Neural cell (in vitro differentiated cells): Measurements from ENCODE around the gene FANCC. TPM values are rescaled to one million over a fixed set of nuclear protein-coding genes. Genes with fewer than 3 reads are reported as not detected.

Experiments used
- H2AFZ ChIP-seq: fragments of 200-600, 300-800 bp; sonication (generic), shearing (Covaris generic); 2 replicates; pipeline ENCODE4 v1.6.0; 2014; ENCODE audit warnings: low read depth, mild to moderate bottlenecking, antibody characterized with exemption, low read length, moderate library complexity
- H3F3A ChIP-seq: fragments of 200-600 bp; shearing (Covaris generic); 2 replicates; pipeline ENCODE4 v1.6.1; 2016; ENCODE audit warnings: mild to moderate bottlenecking, moderate library complexity, mixed read lengths, antibody characterized with exemption, low read length; ENCODE audit not compliant: insufficient read depth, poor library complexity, severe bottlenecking
- H3K27ac ChIP-seq: fragments of 200-600, 300-800 bp; sonication (generic), shearing (Covaris generic); 2 replicates; pipeline ENCODE4 v1.5.1; 2014; ENCODE audit warnings: mild to moderate bottlenecking, low read length, moderate library complexity
- H3K27me3 ChIP-seq: fragments of 300-800, 200-600 bp; sonication (generic), shearing (Covaris generic); 2 replicates; pipeline ENCODE4 v1.6.0; 2014; ENCODE audit warnings: mild to moderate bottlenecking, low read depth, low read length, moderate library complexity; ENCODE audit not compliant: insufficient read depth
- H3K36me3 ChIP-seq: fragments of 300-800, 200-600 bp; sonication (generic), shearing (Covaris generic); 2 replicates; pipeline ENCODE4 v1.5.1; 2014; ENCODE audit warnings: mild to moderate bottlenecking, antibody characterized with exemption, low read length, moderate library complexity; ENCODE audit not compliant: insufficient read depth
- H3K4me2 ChIP-seq: fragments of 300-800, 200-600 bp; sonication (generic), shearing (Covaris generic); 2 replicates; pipeline ENCODE4 v1.6.0; 2014; ENCODE audit warnings: mild to moderate bottlenecking, low read length
- H3K4me3 ChIP-seq: fragments of 300-800, 200-600 bp; sonication (generic), shearing (Covaris generic); 2 replicates; pipeline ENCODE4 v1.5.1; 2014; ENCODE audit warnings: mild to moderate bottlenecking, low read length, moderate library complexity
- H3K79me2 ChIP-seq: fragments of 200-600 bp; shearing (Covaris generic); replicated peaks from 2 replicates; pipeline ENCODE4 v1.6.0; 2014; ENCODE audit warnings: mild to moderate bottlenecking, low read length, moderate library complexity; ENCODE audit not compliant: insufficient read depth
- H3K9ac ChIP-seq: fragments of 300-800, 200-600 bp; sonication (generic), shearing (Covaris generic); 2 replicates; pipeline ENCODE4 v1.6.1; 2016; ENCODE audit warnings: mild to moderate bottlenecking, low read length, mixed read lengths
- H3K9me2 ChIP-seq: fragments of 200-600 bp; shearing (Covaris generic); 2 replicates; pipeline ENCODE4 v1.6.1; 2016; ENCODE audit warnings: mild to moderate bottlenecking, low read length, mixed read lengths; ENCODE audit not compliant: insufficient read depth
- H3K9me3 ChIP-seq: fragments of 200-600, 300-800 bp; sonication (generic), shearing (Covaris generic); 2 replicates; pipeline ENCODE4 v1.6.1; 2016; ENCODE audit warnings: mild to moderate bottlenecking, mixed run types, low read length, moderate library complexity, mixed read lengths
- H4K20me1 ChIP-seq: fragments of 200-600 bp; shearing (Covaris generic); 2 replicates; pipeline ENCODE4 v1.6.1; 2016; ENCODE audit warnings: mild to moderate bottlenecking, mixed run types; ENCODE audit not compliant: insufficient read depth
- EP300 ChIP-seq: fragments of 450-650 bp; conservative IDR thresholded peaks from 2 replicates; pipeline ENCODE4 v1.6.1; 2014; ENCODE audit warnings: antibody characterized with exemption, mild to moderate bottlenecking, moderate library complexity; ENCODE audit not compliant: poor library complexity, severe bottlenecking
- EZH2 ChIP-seq: fragments of 200-600, 300-800 bp; shearing (Covaris generic), sonication (generic); IDR thresholded peaks from 2 replicates; pipeline ENCODE4 v1.6.1; 2014; ENCODE audit warnings: antibody characterized with exemption, low read length, borderline replicate concordance, mild to moderate bottlenecking; ENCODE audit not compliant: insufficient read depth, poor library complexity, severe bottlenecking
- MXI1 ChIP-seq: fragments of 450-650 bp; conservative IDR thresholded peaks from 2 replicates; pipeline ENCODE4 v1.6.1; 2014; ENCODE audit warnings: antibody characterized with exemption, mild to moderate bottlenecking; ENCODE audit not compliant: poor library complexity, severe bottlenecking
- POLR2AphosphoS5 ChIP-seq: IDR thresholded peaks from 2 replicates; pipeline ENCODE4 v1.6.1; 2012
- RAD21 ChIP-seq: fragments of 450-650 bp; conservative IDR thresholded peaks from 2 replicates; pipeline ENCODE4 v1.6.1; 2014; ENCODE audit warnings: antibody characterized with exemption, mild to moderate bottlenecking, moderate library complexity
- SMC3 ChIP-seq: fragments of 450-650 bp; conservative IDR thresholded peaks from 2 replicates; pipeline ENCODE4 v1.6.1; 2014; ENCODE audit warnings: antibody characterized with exemption, mild to moderate bottlenecking, moderate library complexity; ENCODE audit not compliant: poor library complexity
- TAF1 ChIP-seq: IDR thresholded peaks from 2 replicates; pipeline ENCODE4 v1.6.1; 2012; ENCODE audit warnings: low read depth
- polyA plus RNA-seq: library from polyadenylated mRNA; depleted of rRNA; stranded (reverse); fragments of >200 nt; gene quantifications from 2 replicates; pipeline ENCODE4 v1.2.3, GENCODE V29; 2014
- TF ChIP-seq, protein P1 (sequence below): IDR thresholded peaks from 2 replicates; pipeline ENCODE4 v1.6.1; 2012; ENCODE audit warnings: borderline replicate concordance
- TF ChIP-seq, protein P2 (sequence below): fragments of 450-650 bp; IDR thresholded peaks from 2 replicates; pipeline ENCODE4 v1.5.1; 2014; ENCODE audit warnings: antibody characterized with exemption, mild to moderate bottlenecking, moderate library complexity; ENCODE audit not compliant: poor library complexity, severe bottlenecking

FANCC gene
- polyA plus RNA-seq, 1 donor from 2014 or later = 9.7 TPM

DNA sequence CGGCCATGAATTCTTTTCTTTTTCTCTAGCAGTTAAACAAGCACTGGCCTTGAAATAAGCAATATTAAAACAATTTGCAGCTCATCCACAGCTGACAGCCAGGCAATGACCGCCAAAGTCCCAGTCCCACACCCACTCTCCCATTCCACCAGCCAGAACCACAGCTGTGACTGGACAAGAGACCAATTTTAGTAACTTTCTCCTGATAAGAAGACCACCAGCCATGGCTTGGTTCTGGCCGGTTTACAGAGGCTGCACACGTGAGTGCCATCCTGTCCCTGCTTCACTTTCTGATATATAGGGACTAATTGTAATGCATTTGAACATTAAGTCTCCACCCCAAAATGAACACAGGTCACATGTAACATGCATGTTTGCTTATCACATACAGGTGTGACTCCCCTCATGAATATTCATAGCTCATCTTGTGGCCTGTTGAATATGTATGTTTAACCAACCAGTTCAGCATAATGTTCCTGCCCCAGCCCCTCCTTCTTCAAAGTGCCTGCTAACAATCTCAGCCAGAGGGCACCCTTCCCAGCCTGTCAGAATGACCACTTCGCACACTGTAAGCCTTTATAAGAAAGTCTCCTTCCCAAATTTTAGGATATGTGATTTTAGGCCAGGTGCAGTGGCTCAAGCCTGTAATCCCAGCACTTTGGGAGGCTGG, 23.9 kb upstream of the FANCC start:
- Histone ChIP-seq H3K27me3 (no peaks in the 10 kb centered on the region), H3K4me2 (no peak overlapping the region), H3K27ac (no peak overlapping the region), H3K4me3 (no peak overlapping the region), H4K20me1 (no peaks in the 10 kb centered on the region), H3K9me2 (no peaks in the 10 kb centered on the region), H3K9ac (no peak overlapping the region), H3K36me3 (no peaks in the 10 kb centered on the region), H3K79me2 (no peaks in the 10 kb centered on the region), H3F3A (no peaks in the 10 kb centered on the region), H3K9me3 (no peaks in the 10 kb centered on the region), H2AFZ (no peak overlapping the region)
- TF ChIP-seq, protein P1, sequence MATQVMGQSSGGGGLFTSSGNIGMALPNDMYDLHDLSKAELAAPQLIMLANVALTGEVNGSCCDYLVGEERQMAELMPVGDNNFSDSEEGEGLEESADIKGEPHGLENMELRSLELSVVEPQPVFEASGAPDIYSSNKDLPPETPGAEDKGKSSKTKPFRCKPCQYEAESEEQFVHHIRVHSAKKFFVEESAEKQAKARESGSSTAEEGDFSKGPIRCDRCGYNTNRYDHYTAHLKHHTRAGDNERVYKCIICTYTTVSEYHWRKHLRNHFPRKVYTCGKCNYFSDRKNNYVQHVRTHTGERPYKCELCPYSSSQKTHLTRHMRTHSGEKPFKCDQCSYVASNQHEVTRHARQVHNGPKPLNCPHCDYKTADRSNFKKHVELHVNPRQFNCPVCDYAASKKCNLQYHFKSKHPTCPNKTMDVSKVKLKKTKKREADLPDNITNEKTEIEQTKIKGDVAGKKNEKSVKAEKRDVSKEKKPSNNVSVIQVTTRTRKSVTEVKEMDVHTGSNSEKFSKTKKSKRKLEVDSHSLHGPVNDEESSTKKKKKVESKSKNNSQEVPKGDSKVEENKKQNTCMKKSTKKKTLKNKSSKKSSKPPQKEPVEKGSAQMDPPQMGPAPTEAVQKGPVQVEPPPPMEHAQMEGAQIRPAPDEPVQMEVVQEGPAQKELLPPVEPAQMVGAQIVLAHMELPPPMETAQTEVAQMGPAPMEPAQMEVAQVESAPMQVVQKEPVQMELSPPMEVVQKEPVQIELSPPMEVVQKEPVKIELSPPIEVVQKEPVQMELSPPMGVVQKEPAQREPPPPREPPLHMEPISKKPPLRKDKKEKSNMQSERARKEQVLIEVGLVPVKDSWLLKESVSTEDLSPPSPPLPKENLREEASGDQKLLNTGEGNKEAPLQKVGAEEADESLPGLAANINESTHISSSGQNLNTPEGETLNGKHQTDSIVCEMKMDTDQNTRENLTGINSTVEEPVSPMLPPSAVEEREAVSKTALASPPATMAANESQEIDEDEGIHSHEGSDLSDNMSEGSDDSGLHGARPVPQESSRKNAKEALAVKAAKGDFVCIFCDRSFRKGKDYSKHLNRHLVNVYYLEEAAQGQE = no peak
- TF ChIP-seq EZH2 (no peak), MXI1 (no peak), TAF1 (no peak), RAD21 (no peak), EP300 (no peak), SMC3 (no peak), POLR2AphosphoS5 (no peak)
- TF ChIP-seq, protein P2, sequence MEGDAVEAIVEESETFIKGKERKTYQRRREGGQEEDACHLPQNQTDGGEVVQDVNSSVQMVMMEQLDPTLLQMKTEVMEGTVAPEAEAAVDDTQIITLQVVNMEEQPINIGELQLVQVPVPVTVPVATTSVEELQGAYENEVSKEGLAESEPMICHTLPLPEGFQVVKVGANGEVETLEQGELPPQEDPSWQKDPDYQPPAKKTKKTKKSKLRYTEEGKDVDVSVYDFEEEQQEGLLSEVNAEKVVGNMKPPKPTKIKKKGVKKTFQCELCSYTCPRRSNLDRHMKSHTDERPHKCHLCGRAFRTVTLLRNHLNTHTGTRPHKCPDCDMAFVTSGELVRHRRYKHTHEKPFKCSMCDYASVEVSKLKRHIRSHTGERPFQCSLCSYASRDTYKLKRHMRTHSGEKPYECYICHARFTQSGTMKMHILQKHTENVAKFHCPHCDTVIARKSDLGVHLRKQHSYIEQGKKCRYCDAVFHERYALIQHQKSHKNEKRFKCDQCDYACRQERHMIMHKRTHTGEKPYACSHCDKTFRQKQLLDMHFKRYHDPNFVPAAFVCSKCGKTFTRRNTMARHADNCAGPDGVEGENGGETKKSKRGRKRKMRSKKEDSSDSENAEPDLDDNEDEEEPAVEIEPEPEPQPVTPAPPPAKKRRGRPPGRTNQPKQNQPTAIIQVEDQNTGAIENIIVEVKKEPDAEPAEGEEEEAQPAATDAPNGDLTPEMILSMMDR = no peak

DNA sequence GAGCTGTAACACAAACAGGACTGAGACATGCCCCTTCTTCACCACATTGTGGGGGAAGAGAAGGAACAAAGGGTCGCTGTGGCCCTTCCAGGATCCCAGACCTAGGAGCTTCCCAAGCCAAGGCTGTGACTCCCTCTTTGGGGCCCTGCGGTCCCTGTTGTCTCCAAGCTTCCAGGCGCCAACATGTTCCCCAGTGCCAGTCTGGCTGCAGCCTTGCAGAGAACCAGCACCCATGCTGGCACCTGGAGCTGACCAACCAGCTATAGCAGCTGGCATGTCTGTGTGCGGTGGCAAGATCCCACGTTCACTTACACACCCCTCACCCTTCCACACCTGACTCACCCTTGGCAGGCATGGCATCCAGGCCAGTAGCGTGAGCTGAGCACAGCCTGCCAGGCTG, 20.7 kb upstream of the FANCC start:
- no peaks in the 10 kb centered on the region for H3K9me3 ChIP-seq
- no peaks in the 10 kb centered on the region for H3K9me2 ChIP-seq
- no peaks in the 10 kb centered on the region for H3K79me2 ChIP-seq
- H2AFZ ChIP-seq = no peak overlapping the region
- H3K36me3 ChIP-seq = no peaks in the 10 kb centered on the region
- no peak overlapping the region for H3K4me2 ChIP-seq
- TF ChIP-seq EZH2 (no peak), RAD21 (no peak), TAF1 (no peak), EP300 (no peak), SMC3 (no peak), MXI1 (no peak), POLR2AphosphoS5 (no peak)
- TF ChIP-seq, protein P1 = no peak
- H3K27me3 ChIP-seq = no peaks in the 10 kb centered on the region
- no peak overlapping the region for H3K27ac ChIP-seq
- no peaks in the 10 kb centered on the region for H3F3A ChIP-seq
- no peak overlapping the region for H3K4me3 ChIP-seq
- no peaks in the 10 kb centered on the region for H4K20me1 ChIP-seq
- no peak overlapping the region for H3K9ac ChIP-seq
